GM23338 (cell line): ENCODE data around the gene OPN1MW.
"Not testable (repeated sequence)": the region's sequence is repeated elsewhere in the genome, so short reads cannot be mapped to it uniquely, and the experiment has no call there.

ENCODE experiments used
- CTCF ChIP-seq, 2 experiments: fragments of 200-600 bp in 1 of 2; sonication (generic) in 1 of 2; conservative IDR thresholded peaks; 2 replicates each; pipeline versions ENCODE4 v1.5.1 to v1.6.1; 2016 to 2017; ENCODE audit warnings: antibody characterized with exemption in 2 of 2, low read depth in 2 of 2, mild to moderate bottlenecking in 2 of 2, moderate library complexity in 1 of 2
- JUNB ChIP-seq: IDR thresholded peaks from one replicate; pipeline ENCODE4 v1.6.1; 2016; ENCODE audit warnings: antibody characterized with exemption; ENCODE audit not compliant: unreplicated experiment
- REST ChIP-seq: IDR thresholded peaks from one replicate; pipeline ENCODE4 v1.6.1; 2018; ENCODE audit warnings: antibody characterized with exemption; ENCODE audit not compliant: unreplicated experiment

- TF ChIP-seq REST; JUNB; CTCF (conservative IDR thresholded peaks at IDR 0.05; ENCODE audit: low read depth in 2 of 2): not testable (repeated sequence)
Measured at GRCh38 chrX:154157207-154157606, 25.2 kb upstream of the OPN1MW start.
